H9 (cell line): Measurements from ENCODE around the gene TMEM163. TPM values are rescaled to one million over a fixed set of nuclear protein-coding genes. Genes with fewer than 3 reads are reported as not detected.

Experiments used
- DNase-seq: peaks from one replicate; pipeline ENCODE4 v3.0.0-alpha.2; 2017
- H2AFZ ChIP-seq: one replicate; pipeline ENCODE4 v1.6.1; 2013; ENCODE audit warnings: mild to moderate bottlenecking, low read length, control low read depth, moderate library complexity
- H2AK5ac ChIP-seq: 2 replicates; pipeline ENCODE4 v1.6.1; 2013; ENCODE audit warnings: low read length, control low read depth, mixed read lengths; ENCODE audit not compliant: insufficient read length
- H2BK120ac ChIP-seq: one replicate; pipeline ENCODE4 v1.6.1; 2013; ENCODE audit warnings: low read depth, mild to moderate bottlenecking, low read length, control low read depth, inconsistent platforms; ENCODE audit not compliant: poor library complexity, severe bottlenecking
- H2BK12ac ChIP-seq: 2 replicates; pipeline ENCODE4 v1.6.1; 2013; ENCODE audit warnings: low read length, control low read depth, mixed read lengths, low read depth; ENCODE audit not compliant: insufficient read length
- H2BK15ac ChIP-seq: 2 replicates; pipeline ENCODE4 v1.6.1; 2013; ENCODE audit warnings: low read depth, low read length, control low read depth
- H2BK20ac ChIP-seq: one replicate; pipeline ENCODE4 v1.6.1; 2013; ENCODE audit warnings: low read depth, mild to moderate bottlenecking, low read length, control low read depth, inconsistent platforms; ENCODE audit not compliant: poor library complexity, severe bottlenecking
- H2BK5ac ChIP-seq: 2 replicates; pipeline ENCODE4 v1.6.1; 2013; ENCODE audit warnings: low read length, control low read depth, mixed read lengths; ENCODE audit not compliant: insufficient read length
- H3K14ac ChIP-seq: 2 replicates; pipeline ENCODE4 v1.6.1; 2013; ENCODE audit warnings: low read length, control low read depth; ENCODE audit not compliant: insufficient read depth
- H3K18ac ChIP-seq: 2 replicates; pipeline ENCODE4 v1.6.1; 2013; ENCODE audit warnings: low read depth, mild to moderate bottlenecking, mixed read lengths, low read length, control low read depth; ENCODE audit not compliant: insufficient read length
- H3K23ac ChIP-seq: 2 replicates; pipeline ENCODE4 v1.6.1; 2013; ENCODE audit warnings: low read length, control low read depth, mixed read lengths, low read depth; ENCODE audit not compliant: insufficient read length
- H3K23me2 ChIP-seq: 2 replicates; pipeline ENCODE4 v1.6.1; 2013; ENCODE audit warnings: low read depth, mild to moderate bottlenecking, mixed read lengths, low read length, control low read depth; ENCODE audit not compliant: insufficient read length, poor library complexity, severe bottlenecking
- H3K27ac ChIP-seq: 2 replicates; pipeline ENCODE4 v1.5.1; 2013; ENCODE audit warnings: low read length, control low read depth, mixed read lengths, low read depth; ENCODE audit not compliant: insufficient read length
- H3K27me3 ChIP-seq: 2 replicates; pipeline ENCODE4 v1.6.1; 2013; ENCODE audit warnings: low read length, control low read depth, inconsistent platforms; ENCODE audit not compliant: insufficient read depth
- H3K4ac ChIP-seq: 2 replicates; pipeline ENCODE4 v1.6.1; 2013; ENCODE audit warnings: low read depth, mild to moderate bottlenecking, control low read depth, inconsistent platforms, low read length, moderate library complexity
- H3K4me1 ChIP-seq: 2 replicates; pipeline ENCODE4 v1.6.1; 2013; ENCODE audit warnings: low read length, control low read depth, inconsistent platforms; ENCODE audit not compliant: insufficient read depth
- H3K4me2 ChIP-seq: 2 replicates; pipeline ENCODE4 v1.6.1; 2013; ENCODE audit warnings: low read length, control low read depth, mixed read lengths; ENCODE audit not compliant: insufficient read length, insufficient read depth
- H3K56ac ChIP-seq: 2 replicates; pipeline ENCODE4 v1.6.1; 2013; ENCODE audit warnings: low read depth, mild to moderate bottlenecking, mixed read lengths, low read length, control low read depth; ENCODE audit not compliant: insufficient read length
- H3K79me1 ChIP-seq: 2 replicates; pipeline ENCODE4 v1.6.1; 2013; ENCODE audit warnings: low read depth, mild to moderate bottlenecking, moderate library complexity, low read length, control low read depth, inconsistent platforms; ENCODE audit not compliant: insufficient read depth, poor library complexity, severe bottlenecking
- H3K79me2 ChIP-seq: 2 replicates; pipeline ENCODE4 v1.6.1; 2013; ENCODE audit warnings: low read length, control low read depth, inconsistent platforms; ENCODE audit not compliant: insufficient read depth
- H3K9ac ChIP-seq: 2 replicates; pipeline ENCODE4 v1.6.1; 2013; ENCODE audit warnings: low read length, control low read depth, mixed read lengths; ENCODE audit not compliant: insufficient read length; ENCODE audit errors: extremely low read depth
- H3K9me3 ChIP-seq: one replicate; pipeline ENCODE4 v1.6.1; 2013; ENCODE audit warnings: low read depth, low read length, inconsistent platforms; ENCODE audit not compliant: control insufficient read depth
- H3T11ph ChIP-seq: one replicate; pipeline ENCODE4 v1.6.1; 2013; ENCODE audit warnings: mild to moderate bottlenecking, low read length, control low read depth, inconsistent platforms
- H4K20me1 ChIP-seq: one replicate; pipeline ENCODE4 v1.6.1; 2013; ENCODE audit not compliant: control insufficient read depth, insufficient read length, insufficient read depth
- H4K5ac ChIP-seq: 2 replicates; pipeline ENCODE4 v1.6.1; 2013; ENCODE audit warnings: low read depth, mild to moderate bottlenecking, mixed read lengths, low read length, control low read depth; ENCODE audit not compliant: insufficient read length
- H4K8ac ChIP-seq: replicated peaks from 2 replicates; pipeline ENCODE4 v1.6.1; 2013; ENCODE audit warnings: low read length, control low read depth, mixed read lengths, low read depth; ENCODE audit not compliant: insufficient read length
- H4K91ac ChIP-seq: 2 replicates; pipeline ENCODE4 v1.6.1; 2013; ENCODE audit warnings: low read depth, mild to moderate bottlenecking, moderate library complexity, mixed read lengths, low read length, control low read depth; ENCODE audit not compliant: insufficient read length
- H3K27ac Mint-ChIP-seq, 3 experiments: 2 replicates in 2 of 3; 3 replicates in 1 of 3; pipeline ENCODE4 v1.8.0; 2020 to 2021; ENCODE audit warnings: mixed read lengths in 3 of 3, mild to moderate bottlenecking in 1 of 3, moderate library complexity in 1 of 3
- H3K27me3 Mint-ChIP-seq: 2 replicates; pipeline ENCODE4 v1.8.0; 2021; ENCODE audit warnings: low read depth, mild to moderate bottlenecking, moderate library complexity, mixed read lengths
- H3K36me3 Mint-ChIP-seq, 3 experiments: 2 replicates in 2 of 3; 3 replicates in 1 of 3; pipeline ENCODE4 v1.8.0; 2020 to 2021; ENCODE audit warnings: low read depth in 3 of 3, mixed read lengths in 3 of 3; ENCODE audit not compliant: insufficient read depth in 1 of 3
- H3K4me1 Mint-ChIP-seq, 2 experiments: 2 replicates each; pipeline ENCODE4 v1.8.0; 2020; ENCODE audit warnings: mixed read lengths in 2 of 2
- H3K4me3 Mint-ChIP-seq, 2 experiments: 2 replicates in 1 of 2; 3 replicates in 1 of 2; pipeline ENCODE4 v1.8.0; 2020 to 2021; ENCODE audit warnings: mild to moderate bottlenecking in 2 of 2, mixed read lengths in 2 of 2, moderate library complexity in 1 of 2
- H3K9me3 Mint-ChIP-seq, 2 experiments: 2 replicates in 1 of 2; 3 replicates in 1 of 2; pipeline ENCODE4 v1.8.0; 2020; ENCODE audit warnings: mild to moderate bottlenecking in 2 of 2, mixed read lengths in 2 of 2, moderate library complexity in 1 of 2
- CTCF ChIP-seq: fragments of 200-600 bp; sonication (generic); conservative IDR thresholded peaks from 3 replicates; pipeline ENCODE4 v1.8.0; 2021; ENCODE audit warnings: antibody characterized with exemption, mild to moderate bottlenecking
- WGBS: extraction: QIAGEN DNeasy Blood & Tissue Kit; methylation state at CpG from one replicate; pipeline ENCODE4 v1.1.7; 2013; ENCODE audit warnings: missing lambda C conversion rate, low lambda C conversion rate, mixed read lengths; ENCODE audit not compliant: insufficient read length; ENCODE audit errors: extremely low coverage; 5-methylcytosine and 5-hydroxymethylcytosine counted together
- total RNA-seq: library from RNA; stranded (reverse); gene quantifications from 2 replicates; pipeline ENCODE4 v1.2.1, GENCODE V29; 2021

The TMEM163 gene
- total RNA-seq, 1 experiment from 2014 or later = 0.39 TPM

DNA sequence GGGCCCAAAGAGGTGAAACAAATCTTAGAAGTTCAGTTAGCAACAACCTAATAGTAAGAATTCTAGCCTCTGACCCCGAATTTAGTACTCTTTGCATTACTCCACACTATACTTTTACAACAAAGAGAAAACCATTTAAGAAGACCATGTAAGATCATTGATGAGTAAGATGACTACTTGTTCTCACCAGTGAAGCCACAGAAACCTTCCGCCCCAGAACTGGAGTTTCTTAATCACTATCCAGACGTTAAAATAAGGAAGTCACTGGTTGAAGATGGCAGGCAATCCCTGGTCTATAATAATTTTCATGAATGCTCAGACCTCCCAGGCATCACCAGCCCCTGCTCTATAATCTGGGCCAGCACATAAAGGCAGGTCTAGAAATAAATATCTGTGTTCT lies 95.0 kb downstream of the TMEM163 start:
- no peak overlapping the region for H3K4me3 Mint-ChIP-seq
- Histone ChIP-seq H2BK5ac (no peak overlapping the region), H2BK120ac (no peak overlapping the region), H2BK15ac (no peak overlapping the region), H3T11ph (no peak overlapping the region), H3K79me2 (no peaks in the 10 kb centered on the region), H3K9me3 (no peaks in the 10 kb centered on the region), H3K27ac (no peak overlapping the region), H2BK12ac (no peak overlapping the region), H3K9ac (no peak overlapping the region), H3K23me2 (no peaks in the 10 kb centered on the region), H4K91ac (no peak overlapping the region), H2AK5ac (no peak overlapping the region), H3K27me3 (no peaks in the 10 kb centered on the region), H3K23ac (no peak overlapping the region), H3K14ac (no peak overlapping the region), H3K18ac (no peak overlapping the region), H4K20me1 (no peaks in the 10 kb centered on the region), H4K5ac (no peak overlapping the region), H3K56ac (no peak overlapping the region), H3K79me1 (no peaks in the 10 kb centered on the region), H3K4me1 (no peaks in the 10 kb centered on the region), H2BK20ac (no peak overlapping the region), H3K4me2 (no peak overlapping the region), H4K8ac (no peak overlapping the region), H3K4ac (no peak overlapping the region), H2AFZ (no peak overlapping the region)
- no peak for DNase-seq
- peaks cover 9 to 10% of the 10 kb centered on the region in 2 experiments for H3K9me3 Mint-ChIP-seq
- WGBS = no CpG with 5 or more reads among the region's 3 CpGs
- no peak for TF ChIP-seq CTCF
- no peak overlapping the region; a peak in 1 of 7 replicates for H3K27ac Mint-ChIP-seq
- H3K4me1 Mint-ChIP-seq = no peaks in the 10 kb centered on the region
- no peaks in the 10 kb centered on the region for H3K27me3 Mint-ChIP-seq
- peaks cover 0 to 9% (median 4%) of the 10 kb centered on the region in 3 experiments; a peak in 4 of 7 replicates for H3K36me3 Mint-ChIP-seq
